GM18861 (cell line): ENCODE measurements around the gene TRPV4.

Experiments
- ATAC-seq: cut with Tn5 transposase; IDR thresholded peaks from one replicate; pipeline ENCODE4 v1.9.1; 2021; ENCODE audit not compliant: unreplicated experiment

The TRPV4 gene

GRCh38 chr12:109829667-109830066, 3.5 kb downstream of the TRPV4 start:
- ATAC-seq = no peak

- no peak for ATAC-seq
Observed at GRCh38 chr12:109828754-109829511, 4.3 kb downstream of the TRPV4 start.

GRCh38 chr12:109827566-109828550, 5.3 kb downstream of the TRPV4 start:
- ATAC-seq = no peak

- no peak for ATAC-seq
Observed at GRCh38 chr12:109827080-109827479, 6.1 kb downstream of the TRPV4 start.

- ATAC-seq = no peak
Observed at GRCh38 chr12:109824731-109825130, 8.5 kb downstream of the TRPV4 start.

- no peak for ATAC-seq
Observed at GRCh38 chr12:109822951-109823411, 10.2 kb downstream of the TRPV4 start.

GRCh38 chr12:109822416-109822815, 10.8 kb downstream of the TRPV4 start:
- ATAC-seq = no peak

GRCh38 chr12:109821968-109822367, 11.2 kb downstream of the TRPV4 start:
- no peak for ATAC-seq

GRCh38 chr12:109820816-109821381, 12.3 kb downstream of the TRPV4 start:
- no peak for ATAC-seq

- ATAC-seq = no peak
Observed at GRCh38 chr12:109818905-109819500, 14.2 kb downstream of the TRPV4 start.

GRCh38 chr12:109818253-109818652, 14.9 kb downstream of the TRPV4 start:
- ATAC-seq = no peak

- ATAC-seq = no peak
Observed at GRCh38 chr12:109817627-109818231, 15.5 kb downstream of the TRPV4 start.

- no peak for ATAC-seq
Observed at GRCh38 chr12:109816870-109817269, 16.3 kb downstream of the TRPV4 start.

GRCh38 chr12:109815757-109816617, 17.2 kb downstream of the TRPV4 start:
- no peak for ATAC-seq

- ATAC-seq = no peak
Observed at GRCh38 chr12:109815225-109815624, 18.0 kb downstream of the TRPV4 start.

- no peak for ATAC-seq
Observed at GRCh38 chr12:109814600-109815150, 18.5 kb downstream of the TRPV4 start.

GRCh38 chr12:109813810-109814416, 19.3 kb downstream of the TRPV4 start:
- no peak for ATAC-seq

- ATAC-seq = no peak
Observed at GRCh38 chr12:109811624-109811995, 21.6 kb downstream of the TRPV4 start.
